NCI-H128 (cell line): ENCODE measurements around the gene HOTAIR.
A peak's percentile ranks its signal among the peaks of the same experiment; 100 is the strongest.

Experiments
- DNase-seq: peaks from one replicate; lab custom pipeline; 2025; ENCODE audit not compliant: unreplicated experiment; lab: John Stamatoyannopoulos, UW

The HOTAIR gene

GRCh38 chr12:53974084-53975063 lies at the start of gene HOTAIR:
HOTAIR (minus strand) TSS chr12:53974954.
- no peak for DNase-seq

- no peak for DNase-seq
These were observed 49.4 kb upstream of the HOTAIR start for GRCh38 chr12:54024127-54024526.

GRCh38 chr12:54022960-54023884 lies 48.5 kb upstream of the HOTAIR start:
- no peak for DNase-seq

DNA sequence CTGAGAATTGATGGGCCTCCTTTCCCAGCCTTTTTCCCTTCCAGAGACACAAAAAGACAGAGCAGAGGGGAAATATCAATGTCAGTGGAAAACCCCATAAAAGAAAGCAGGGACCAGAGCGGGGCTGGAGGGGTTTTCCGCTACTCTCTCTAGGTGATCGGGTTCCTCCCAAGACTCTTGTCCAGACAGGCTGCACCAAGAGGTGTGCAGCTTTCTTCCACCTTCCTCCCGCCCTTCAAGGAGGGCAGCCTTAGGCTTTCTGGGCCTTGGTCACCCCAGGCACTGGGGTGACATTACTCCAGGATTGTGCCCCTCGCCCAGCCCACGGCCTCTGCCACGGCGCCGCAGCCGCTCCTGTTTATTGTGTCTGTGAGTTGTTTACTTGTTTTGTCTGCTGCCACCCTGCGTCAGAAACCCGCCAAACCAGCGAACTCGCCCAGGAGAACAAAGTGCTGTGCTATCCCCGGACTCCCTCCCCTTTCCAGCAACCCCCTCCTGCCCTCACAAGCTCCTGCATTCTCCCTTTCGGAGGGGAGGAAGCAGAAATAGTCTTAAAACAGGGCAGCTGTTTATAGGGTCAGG lies 46.8 kb upstream of the HOTAIR start:
- DNase-seq, result no peak

DNA sequence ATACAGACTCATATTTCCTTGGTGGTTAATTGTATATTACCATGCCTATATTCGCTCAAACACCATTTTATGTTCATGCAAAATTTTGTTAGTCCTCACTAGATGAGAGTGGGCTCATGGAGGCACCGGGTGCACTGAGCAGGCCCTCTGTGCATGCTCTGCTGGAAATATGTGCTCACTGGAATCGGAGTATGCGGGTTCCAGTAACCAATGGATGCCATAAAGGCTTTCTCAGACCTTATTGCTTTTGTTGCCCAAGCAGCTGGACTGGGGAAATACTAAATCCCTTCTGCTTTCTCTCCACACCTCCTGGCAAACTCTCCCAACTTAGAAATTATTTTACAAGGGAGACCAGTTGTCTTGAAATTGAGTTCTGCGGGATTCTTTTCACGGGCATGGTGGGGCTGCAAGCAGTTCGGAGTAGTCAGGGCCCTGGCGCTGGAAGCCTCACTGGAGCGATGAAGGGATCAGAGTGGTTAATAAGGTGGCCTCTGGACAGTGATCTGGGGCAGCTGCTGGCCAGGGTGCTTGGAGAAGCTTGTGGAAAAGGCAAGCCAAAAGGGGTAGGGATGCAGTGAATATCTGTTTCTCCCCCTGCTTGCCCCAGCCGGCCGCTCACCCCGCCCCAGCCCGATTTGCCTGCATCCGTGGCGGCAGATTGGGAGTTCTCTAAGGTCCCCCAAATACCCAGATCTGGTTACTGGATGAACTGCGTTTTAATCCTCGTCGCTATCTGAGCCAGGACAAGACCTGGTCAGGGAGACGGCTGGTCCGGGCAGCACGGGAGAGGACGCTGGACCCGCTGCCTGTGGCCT lies 46.0 kb upstream of the HOTAIR start:
- no peak for DNase-seq

DNA sequence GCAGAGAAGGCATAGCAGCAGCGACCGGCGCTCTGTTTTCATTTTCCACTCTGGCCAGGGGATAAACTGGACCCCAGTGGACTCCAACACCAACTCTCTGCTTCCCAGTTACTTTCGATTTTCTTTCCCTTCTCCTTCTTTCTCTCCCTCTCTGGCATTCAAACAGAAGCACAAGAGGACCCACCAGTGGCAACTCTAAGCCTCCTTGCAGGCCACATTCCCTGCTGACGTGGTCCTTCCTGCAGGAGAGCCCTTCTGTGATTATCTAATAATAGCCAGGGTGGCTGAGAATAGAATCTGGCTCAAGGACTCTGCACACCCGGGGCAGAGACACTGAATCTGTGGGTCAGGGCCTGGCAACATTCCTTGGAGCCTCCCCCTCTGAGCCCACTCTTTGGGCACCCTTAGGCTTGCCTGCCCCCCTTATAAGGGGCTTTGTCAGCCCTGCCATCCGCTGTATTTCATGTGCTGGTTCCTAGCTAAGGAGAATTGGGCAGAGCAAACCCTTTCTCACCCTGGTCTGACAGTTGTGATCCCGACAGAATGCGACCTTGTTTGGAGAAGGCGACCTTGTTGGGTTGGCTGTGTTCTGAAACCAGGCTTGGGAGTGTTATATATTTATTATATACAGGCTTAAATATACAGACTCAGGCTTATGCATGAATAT lies 45.3 kb upstream of the HOTAIR start:
- DNase-seq, result no peak

DNA sequence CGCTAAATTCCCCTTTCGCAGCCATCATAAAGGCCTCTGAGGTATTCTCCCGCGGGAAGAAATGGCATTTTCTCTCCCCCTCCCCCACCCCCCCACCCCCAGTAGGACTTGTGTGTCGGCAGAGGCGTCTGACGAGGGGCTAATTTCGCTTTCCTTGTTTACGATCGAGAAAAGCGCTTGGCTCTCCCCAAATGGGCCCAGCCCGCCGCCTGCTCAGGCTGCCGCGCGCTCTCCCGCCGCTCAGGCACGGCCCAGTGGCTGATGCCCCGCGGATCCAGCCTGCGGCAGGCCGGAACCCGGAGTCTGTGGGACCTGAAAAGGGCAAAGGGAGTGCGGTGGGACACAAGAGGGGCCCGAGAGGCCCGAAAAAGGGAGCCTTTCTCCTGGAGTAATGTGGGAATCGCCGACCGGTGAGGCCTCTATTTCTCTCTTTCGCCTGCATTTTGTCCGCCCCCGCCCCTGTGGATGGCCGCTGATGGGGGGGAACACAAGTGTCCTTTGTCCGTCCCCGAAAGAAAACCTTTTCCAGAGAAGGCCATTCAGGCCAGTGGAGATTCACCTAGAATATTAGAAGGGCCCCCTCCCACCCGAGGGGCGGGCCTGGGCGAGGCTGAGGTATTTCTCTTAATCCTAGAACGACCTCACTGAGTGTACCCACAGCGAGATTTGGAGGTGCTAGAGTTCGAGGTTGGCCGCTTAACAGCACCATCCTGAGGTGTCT lies 44.5 kb upstream of the HOTAIR start:
- DNase-seq, result no peak

DNA sequence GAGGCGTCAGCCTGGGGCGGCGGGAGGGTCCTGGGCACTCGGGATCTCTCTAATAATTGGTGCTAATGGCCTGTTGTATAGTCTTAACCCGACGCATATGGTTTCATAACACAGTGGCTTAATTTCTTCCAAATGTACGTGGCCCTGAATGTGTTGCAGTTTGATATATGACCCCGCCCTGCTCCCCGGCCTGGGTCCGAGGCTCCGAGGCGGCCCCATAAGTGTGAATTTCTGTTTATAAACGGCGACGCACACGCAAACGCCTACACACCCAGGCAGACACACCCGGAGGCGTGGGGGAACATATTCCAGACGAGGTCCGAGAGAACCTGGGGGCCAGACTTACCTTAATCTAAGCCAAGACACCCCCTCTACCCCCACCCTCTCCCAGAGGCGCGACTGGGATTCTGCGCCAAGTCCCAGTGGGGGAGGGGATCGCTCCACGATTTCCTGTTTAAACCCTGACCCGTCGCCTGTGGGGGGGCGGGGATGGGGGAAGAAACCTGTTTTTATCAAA lies 43.8 kb upstream of the HOTAIR start:
- DNase-seq, result no peak

DNA sequence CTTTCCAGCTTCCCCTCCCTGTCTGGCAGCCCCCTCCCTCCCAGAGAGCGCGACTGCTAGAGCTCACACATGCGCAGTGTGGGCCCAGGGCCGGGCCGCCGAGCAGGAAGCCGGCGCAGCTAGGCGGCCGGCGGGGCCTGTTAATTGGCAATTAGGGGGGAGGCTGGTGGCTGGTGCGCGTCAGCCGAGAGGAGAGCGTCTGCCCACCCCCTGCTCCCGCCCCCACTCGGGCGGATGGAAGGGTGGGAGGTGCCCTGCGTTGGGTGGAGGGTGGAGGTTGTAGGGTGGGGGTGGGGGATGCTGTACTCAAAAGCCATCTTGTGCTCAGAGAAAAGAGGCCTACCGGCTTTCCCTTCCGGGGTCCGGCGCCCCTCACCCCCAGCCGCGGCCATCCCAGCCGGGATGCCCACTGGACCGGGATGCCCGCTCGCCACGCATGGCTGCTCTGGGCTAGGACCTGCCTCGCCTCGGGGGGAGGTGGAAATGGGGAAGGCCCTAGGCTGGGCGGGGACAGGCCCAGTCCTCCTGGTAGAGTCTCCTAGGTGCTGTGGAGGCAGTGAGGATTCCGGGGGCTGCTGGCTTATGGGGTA lies 43.2 kb upstream of the HOTAIR start:
- peak; percentile 50 for DNase-seq

DNA sequence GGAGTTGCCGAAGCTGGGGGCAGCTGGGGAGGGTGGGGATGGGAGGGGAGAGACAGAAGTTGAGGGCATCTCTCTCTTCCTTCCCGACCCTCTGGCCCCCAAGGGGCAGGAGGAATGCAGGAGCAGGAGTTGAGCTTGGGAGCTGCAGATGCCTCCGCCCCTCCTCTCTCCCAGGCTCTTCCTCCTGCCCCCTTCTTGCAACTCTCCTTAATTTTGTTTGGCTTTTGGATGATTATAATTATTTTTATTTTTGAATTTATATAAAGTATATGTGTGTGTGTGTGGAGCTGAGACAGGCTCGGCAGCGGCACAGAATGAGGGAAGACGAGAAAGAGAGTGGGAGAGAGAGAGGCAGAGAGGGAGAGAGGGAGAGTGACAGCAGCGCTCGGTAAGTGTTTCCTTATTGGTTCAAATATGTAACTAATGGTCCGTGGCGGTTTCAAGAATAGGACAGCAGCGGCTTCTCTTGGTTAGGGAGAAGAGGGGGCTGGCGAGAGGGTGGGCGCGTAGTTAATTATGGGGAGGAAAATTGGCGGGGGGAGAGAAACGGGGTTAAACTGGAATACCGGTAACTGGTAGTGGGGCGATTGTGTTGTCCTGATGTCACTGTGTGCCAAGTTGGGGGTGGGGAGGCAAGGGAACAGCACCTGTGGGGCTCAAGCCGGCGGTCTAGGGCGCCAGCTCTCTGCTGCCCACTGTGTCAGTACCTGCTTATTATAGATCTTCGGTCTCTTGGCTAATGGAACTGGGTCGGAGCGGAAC lies 42.5 kb upstream of the HOTAIR start:
- no peak for DNase-seq

- DNase-seq, result no peak
These were observed 41.8 kb upstream of the HOTAIR start for GRCh38 chr12:54016478-54016964.

GRCh38 chr12:54016051-54016450 lies 41.3 kb upstream of the HOTAIR start:
- DNase-seq, result no peak

- DNase-seq, result no peak
These were observed 40.5 kb upstream of the HOTAIR start for GRCh38 chr12:54015018-54015931.

GRCh38 chr12:54014377-54015017 lies 39.7 kb upstream of the HOTAIR start:
- DNase-seq, result no peak

DNA sequence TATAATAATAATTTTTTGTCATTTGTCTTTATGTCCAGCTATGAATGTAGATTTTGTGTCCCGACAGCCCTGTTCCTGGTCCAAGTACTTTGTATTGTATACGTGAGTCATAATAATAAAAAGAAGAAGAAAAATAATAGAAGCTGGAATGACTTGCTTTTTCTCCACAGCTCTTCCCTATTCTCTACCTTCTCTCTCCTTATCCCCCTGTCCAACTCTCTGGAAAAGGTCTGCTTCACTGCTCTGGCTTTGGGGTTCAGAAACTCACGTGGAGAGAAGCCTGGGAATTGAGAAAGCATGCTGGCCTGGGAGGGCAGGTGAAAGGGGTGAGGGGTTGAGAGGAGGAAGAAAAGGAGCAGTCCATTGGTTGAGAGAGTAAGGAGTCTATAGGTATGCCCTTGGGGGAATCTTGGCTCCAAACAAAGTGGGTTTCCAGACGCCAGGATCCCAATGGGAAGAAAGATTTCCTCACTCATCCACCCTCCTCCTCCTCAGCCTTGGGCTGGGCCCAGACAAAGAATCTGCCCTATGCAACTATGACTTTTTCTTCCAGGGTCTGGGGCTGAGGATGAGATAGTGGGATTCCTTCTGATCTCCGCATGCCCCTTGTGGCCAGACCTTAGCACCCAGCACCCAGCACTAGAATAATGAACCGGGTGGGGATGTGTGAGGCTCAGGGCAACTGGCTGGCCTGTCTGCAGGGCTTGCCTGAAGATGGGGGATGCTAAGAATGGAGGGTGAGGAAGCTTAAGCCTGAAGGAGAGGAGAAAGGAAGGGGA lies 38.1 kb upstream of the HOTAIR start:
- DNase-seq, result no peak
